ENCODE data around the gene CNTN1.

Gene CNTN1

GRCh38 chr12:40742041-40742440, 49.8 kb downstream of the CNTN1 start:
- TF ChIP-seq CTCF (IDR thresholded peaks at IDR 0.05; ENCODE audit: low read depth, low read length, missing control alignments): no peak

GRCh38 chr12:40745386-40745785, 53.1 kb downstream of the CNTN1 start:
- in situ Hi-C loops (cut with HindIII; ENCODE audit: low sequenced_read_pairs): no loop called here

More at GRCh38 chr12:40742041-40742440, 49.8 kb downstream of the CNTN1 start:
- in situ Hi-C loops (cut with HindIII; ENCODE audit: low sequenced_read_pairs): no loop called here
- no peak overlapping the region for H3K4me3 ChIP-seq (ENCODE audit: low read depth, low read length)
- DNase-seq (ENCODE audit: low read depth): no peak

GRCh38 chr12:40749863-40750262, 57.6 kb downstream of the CNTN1 start:
- in situ Hi-C loops (cut with HindIII; ENCODE audit: low sequenced_read_pairs): no loop called here
- no peak for TF ChIP-seq CTCF (IDR thresholded peaks at IDR 0.05; ENCODE audit: low read depth, low read length, missing control alignments)
- DNase-seq (ENCODE audit: low read depth): no peak
- H3K4me3 ChIP-seq (ENCODE audit: low read depth, low read length): no peak overlapping the region

More at GRCh38 chr12:40745386-40745785, 53.1 kb downstream of the CNTN1 start:
- no peak overlapping the region for H3K4me3 ChIP-seq (ENCODE audit: low read depth, low read length)
- TF ChIP-seq CTCF (IDR thresholded peaks at IDR 0.05; ENCODE audit: low read depth, low read length, missing control alignments): no peak
- no peak for DNase-seq (ENCODE audit: low read depth)

- no peak for TF ChIP-seq CTCF (IDR thresholded peaks at IDR 0.05; ENCODE audit: low read depth, low read length, missing control alignments)
- in situ Hi-C loops (cut with HindIII; ENCODE audit: low sequenced_read_pairs): no loop called here
- DNase-seq (ENCODE audit: low read depth): no peak
- no peak overlapping the region for H3K4me3 ChIP-seq (ENCODE audit: low read depth, low read length)
Measured at GRCh38 chr12:40752011-40752410, 59.8 kb downstream of the CNTN1 start.

GRCh38 chr12:40760821-40761220, 68.6 kb downstream of the CNTN1 start:
- DNase-seq (ENCODE audit: low read depth): no peak
- TF ChIP-seq CTCF (IDR thresholded peaks at IDR 0.05; ENCODE audit: low read depth, low read length, missing control alignments): no peak
- H3K4me3 ChIP-seq (ENCODE audit: low read depth, low read length): no peak overlapping the region
- in situ Hi-C loops (cut with HindIII; ENCODE audit: low sequenced_read_pairs): no loop called here

- TF ChIP-seq CTCF (IDR thresholded peaks at IDR 0.05; ENCODE audit: low read depth, low read length, missing control alignments): no peak
- DNase-seq (ENCODE audit: low read depth): no peak
- in situ Hi-C loops (cut with HindIII; ENCODE audit: low sequenced_read_pairs): no loop called here
- no peak overlapping the region for H3K4me3 ChIP-seq (ENCODE audit: low read depth, low read length)
Measured at GRCh38 chr12:40762072-40762471, 69.8 kb downstream of the CNTN1 start.

Measured in astrocyte of the cerebellum (primary cell).